SK-N-MC (cell line): ENCODE results near the gene SCAPER.

ENCODE experiments used
- DNase-seq: peaks from one replicate; pipeline ENCODE4 v3.0.0-alpha.2; 2011; ENCODE audit warnings: low read depth, low spot score
- H3K27ac ChIP-seq: fragments of 200-600 bp; sonication (generic); 2 replicates; pipeline ENCODE4 v1.5.1; 2016; ENCODE audit warnings: mixed run types
- H3K36me3 ChIP-seq: fragments of 200-600 bp; sonication (generic); 2 replicates; pipeline ENCODE4 v1.6.1; 2017; ENCODE audit warnings: antibody characterized with exemption, low read length, mixed read lengths; ENCODE audit not compliant: insufficient read depth
- H3K4me3 ChIP-seq: fragments of 200-600 bp; sonication (generic); 2 replicates; pipeline ENCODE4 v1.5.1; 2016
- H3K9ac ChIP-seq: fragments of 200-600 bp; sonication (generic); 2 replicates; pipeline ENCODE4 v1.8.0; 2017; ENCODE audit warnings: mixed run types, mixed read lengths; ENCODE audit not compliant: insufficient read length
- H3K9me3 ChIP-seq: fragments of 200-600 bp; sonication (generic); 2 replicates; pipeline ENCODE4 v1.6.1; 2017; ENCODE audit warnings: low read depth, mild to moderate bottlenecking, antibody characterized with exemption, low read length, moderate library complexity, mixed read lengths
- EZH2 ChIP-seq: fragments of 200-600 bp; sonication (generic); IDR thresholded peaks from one replicate; pipeline ENCODE4 v1.6.1; 2017; ENCODE audit warnings: antibody characterized with exemption
- FOXP2 ChIP-seq: optimal IDR thresholded peaks from 2 replicates; pipeline ENCODE3; 2011; ENCODE audit warnings: mild to moderate bottlenecking, moderate library complexity; ENCODE audit not compliant: insufficient read depth; ENCODE audit errors: extremely low read length, control extremely low read depth
- POLR2AphosphoS5 ChIP-seq: IDR thresholded peaks from 2 replicates; pipeline ENCODE4 v1.6.1; 2012; ENCODE audit warnings: mild to moderate bottlenecking, low read depth, low read length, borderline replicate concordance

SCAPER gene

GRCh38 chr15:76366714-76367113, 538.4 kb downstream of the SCAPER start:
- TF ChIP-seq POLR2AphosphoS5: no peak
- TF ChIP-seq EZH2: no peak
- no peak for TF ChIP-seq FOXP2
- DNase-seq: no peak
- H3K9me3 ChIP-seq: no peaks in the 10 kb centered on the region
- H3K9ac ChIP-seq: no peak overlapping the region
- no peak overlapping the region for H3K4me3 ChIP-seq
- H3K27ac ChIP-seq: no peak overlapping the region
- no peaks in the 10 kb centered on the region for H3K36me3 ChIP-seq

- DNase-seq: no peak
- no peaks in the 10 kb centered on the region for H3K36me3 ChIP-seq
- no peak for TF ChIP-seq FOXP2
- TF ChIP-seq EZH2: no peak
- no peak for TF ChIP-seq POLR2AphosphoS5
- no peaks in the 10 kb centered on the region for H3K9me3 ChIP-seq
- no peak overlapping the region for H3K4me3 ChIP-seq
- no peak overlapping the region for H3K9ac ChIP-seq
- H3K27ac ChIP-seq: no peak overlapping the region
Observed at GRCh38 chr15:76363251-76363650, 541.9 kb downstream of the SCAPER start.

GRCh38 chr15:76360416-76360815, 544.7 kb downstream of the SCAPER start:
- Histone ChIP-seq H3K4me3 (no peak overlapping the region), H3K9me3 (no peaks in the 10 kb centered on the region), H3K27ac (no peak overlapping the region), H3K36me3 (no peaks in the 10 kb centered on the region), H3K9ac (no peak overlapping the region)
- no peak for DNase-seq
- TF ChIP-seq POLR2AphosphoS5: no peak
- TF ChIP-seq FOXP2: no peak
- TF ChIP-seq EZH2: no peak

DNA sequence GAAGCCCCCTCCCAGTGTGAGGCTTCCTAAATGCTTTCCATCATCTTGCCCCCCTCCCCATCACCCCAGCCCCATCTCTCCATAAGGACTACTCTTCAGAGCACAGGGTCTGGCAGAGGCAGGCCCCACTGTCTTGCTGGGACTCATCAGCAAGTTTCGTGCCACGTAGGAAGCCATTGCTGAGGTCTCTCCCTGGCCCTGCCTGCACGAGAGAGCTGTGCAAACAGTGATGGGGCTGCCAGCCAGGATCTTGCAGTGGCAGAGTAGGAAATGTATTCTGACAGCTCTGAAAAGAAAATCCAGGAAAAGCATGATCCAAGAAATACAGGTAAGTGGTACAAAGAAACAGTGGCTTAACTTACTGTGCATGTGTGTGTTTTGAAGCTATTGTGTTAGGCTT, 546.0 kb downstream of the SCAPER start:
- TF ChIP-seq POLR2AphosphoS5: no peak
- no peak for TF ChIP-seq EZH2
- no peak for TF ChIP-seq FOXP2
- Histone ChIP-seq H3K9ac (no peak overlapping the region), H3K9me3 (no peaks in the 10 kb centered on the region), H3K27ac (no peak overlapping the region), H3K4me3 (no peak overlapping the region), H3K36me3 (no peaks in the 10 kb centered on the region)
- DNase-seq: no peak

- Histone ChIP-seq H3K27ac (no peak overlapping the region), H3K36me3 (no peaks in the 10 kb centered on the region), H3K9me3 (no peaks in the 10 kb centered on the region), H3K9ac (no peak overlapping the region), H3K4me3 (no peak overlapping the region)
- TF ChIP-seq POLR2AphosphoS5 (no peak), EZH2 (no peak), FOXP2 (no peak)
- DNase-seq: no peak
Observed at GRCh38 chr15:76358453-76358852, 546.7 kb downstream of the SCAPER start.

GRCh38 chr15:76354823-76355440, 550.2 kb downstream of the SCAPER start:
- H3K9ac ChIP-seq: no peak overlapping the region
- H3K36me3 ChIP-seq: no peaks in the 10 kb centered on the region
- no peak overlapping the region for H3K27ac ChIP-seq
- no peak overlapping the region for H3K4me3 ChIP-seq
- H3K9me3 ChIP-seq: no peaks in the 10 kb centered on the region
- TF ChIP-seq FOXP2 (no peak), POLR2AphosphoS5 (no peak), EZH2 (no peak)
- DNase-seq: no peak

- no peak for DNase-seq
- no peaks in the 10 kb centered on the region for H3K9me3 ChIP-seq
- H3K27ac ChIP-seq: no peak overlapping the region
- no peak overlapping the region for H3K4me3 ChIP-seq
- no peak overlapping the region for H3K9ac ChIP-seq
- H3K36me3 ChIP-seq: no peaks in the 10 kb centered on the region
- no peak for TF ChIP-seq POLR2AphosphoS5
- TF ChIP-seq EZH2: no peak
- no peak for TF ChIP-seq FOXP2
Observed at GRCh38 chr15:76353903-76354302, 551.2 kb downstream of the SCAPER start.

DNA sequence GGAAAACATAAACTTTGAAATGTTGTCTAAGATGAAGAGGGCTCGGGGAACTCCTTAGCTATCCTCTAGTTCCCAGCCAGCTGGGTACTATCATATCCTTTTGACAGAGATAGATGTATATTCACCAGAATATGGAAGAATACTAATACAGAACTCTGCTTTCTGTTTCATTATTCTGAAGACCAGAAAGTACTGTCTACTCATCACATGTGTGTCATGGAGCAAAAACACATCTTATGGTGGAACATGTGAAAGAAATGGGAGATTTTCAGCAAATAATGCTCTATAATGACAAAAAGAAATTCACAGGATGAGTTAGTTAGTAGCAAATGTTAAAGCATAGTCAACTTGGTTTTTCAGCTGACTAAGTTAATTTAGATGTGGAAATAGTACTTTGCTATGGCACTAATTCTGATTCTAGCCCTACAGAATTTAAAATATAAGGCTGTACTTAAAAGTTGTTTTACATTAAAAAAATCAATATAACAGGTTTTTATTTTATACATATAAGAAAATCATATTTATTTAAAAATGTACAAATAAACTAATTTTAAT, 552.0 kb downstream of the SCAPER start:
- no peak overlapping the region for H3K27ac ChIP-seq
- no peak overlapping the region for H3K9ac ChIP-seq
- no peak overlapping the region for H3K4me3 ChIP-seq
- no peaks in the 10 kb centered on the region for H3K9me3 ChIP-seq
- DNase-seq: no peak
- no peak for TF ChIP-seq POLR2AphosphoS5
- no peak for TF ChIP-seq FOXP2
- TF ChIP-seq EZH2: no peak
- H3K36me3 ChIP-seq: no peaks in the 10 kb centered on the region
